Neural progenitor cell (in vitro differentiated cells): ENCODE measurements around the gene EPS8.

ENCODE experiments used
- EZH2 ChIP-seq: fragments of 200-600 bp; sonication (generic); IDR thresholded peaks from 2 replicates; pipeline ENCODE4 v1.6.1; 2017; ENCODE audit warnings: antibody characterized with exemption, mild to moderate bottlenecking, moderate library complexity
- EZH2phosphoT487 ChIP-seq: fragments of 200-600 bp; sonication (generic); IDR thresholded peaks from 2 replicates; pipeline ENCODE4 v1.6.1; 2017; ENCODE audit warnings: antibody characterized with exemption
- TF ChIP-seq, protein P1 (sequence below): fragments of 200-600 bp; sonication (generic); IDR thresholded peaks from 2 replicates; pipeline ENCODE4 v1.5.1; 2017; ENCODE audit warnings: antibody characterized with exemption, mild to moderate bottlenecking

DNA sequence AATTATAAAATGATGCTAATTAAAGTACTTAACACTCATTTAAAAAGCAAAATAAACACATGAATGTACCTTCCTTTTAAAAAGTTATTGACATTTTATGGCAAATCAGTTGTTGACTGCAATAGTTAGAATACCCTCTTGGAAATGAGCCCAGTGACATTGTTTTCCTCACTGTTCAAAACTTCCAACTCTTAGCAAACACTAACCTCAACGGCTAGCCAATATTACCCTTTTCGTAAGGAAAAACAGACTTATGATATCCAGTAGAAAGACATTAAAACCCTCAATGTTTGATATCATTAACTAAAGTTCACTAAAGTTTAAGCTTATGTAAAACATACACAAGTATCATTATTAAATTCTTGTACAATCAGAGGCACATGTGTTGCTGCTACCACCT, 83.6 kb downstream of the EPS8 start:
- TF ChIP-seq, protein P1, sequence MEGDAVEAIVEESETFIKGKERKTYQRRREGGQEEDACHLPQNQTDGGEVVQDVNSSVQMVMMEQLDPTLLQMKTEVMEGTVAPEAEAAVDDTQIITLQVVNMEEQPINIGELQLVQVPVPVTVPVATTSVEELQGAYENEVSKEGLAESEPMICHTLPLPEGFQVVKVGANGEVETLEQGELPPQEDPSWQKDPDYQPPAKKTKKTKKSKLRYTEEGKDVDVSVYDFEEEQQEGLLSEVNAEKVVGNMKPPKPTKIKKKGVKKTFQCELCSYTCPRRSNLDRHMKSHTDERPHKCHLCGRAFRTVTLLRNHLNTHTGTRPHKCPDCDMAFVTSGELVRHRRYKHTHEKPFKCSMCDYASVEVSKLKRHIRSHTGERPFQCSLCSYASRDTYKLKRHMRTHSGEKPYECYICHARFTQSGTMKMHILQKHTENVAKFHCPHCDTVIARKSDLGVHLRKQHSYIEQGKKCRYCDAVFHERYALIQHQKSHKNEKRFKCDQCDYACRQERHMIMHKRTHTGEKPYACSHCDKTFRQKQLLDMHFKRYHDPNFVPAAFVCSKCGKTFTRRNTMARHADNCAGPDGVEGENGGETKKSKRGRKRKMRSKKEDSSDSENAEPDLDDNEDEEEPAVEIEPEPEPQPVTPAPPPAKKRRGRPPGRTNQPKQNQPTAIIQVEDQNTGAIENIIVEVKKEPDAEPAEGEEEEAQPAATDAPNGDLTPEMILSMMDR, result no peak
- no peak for TF ChIP-seq EZH2
- no peak for TF ChIP-seq EZH2phosphoT487
